GM21447 (cell line): ENCODE measurements around the gene PSMD9.
"Not testable (repeated sequence)": the region's sequence is repeated elsewhere in the genome, so short reads cannot be mapped to it uniquely, and the experiment has no call there.

Source experiments
- ATAC-seq: cut with Tn5 transposase; IDR thresholded peaks from one replicate; pipeline ENCODE4 v1.9.1; 2021; ENCODE audit not compliant: unreplicated experiment

Gene PSMD9, protein sequence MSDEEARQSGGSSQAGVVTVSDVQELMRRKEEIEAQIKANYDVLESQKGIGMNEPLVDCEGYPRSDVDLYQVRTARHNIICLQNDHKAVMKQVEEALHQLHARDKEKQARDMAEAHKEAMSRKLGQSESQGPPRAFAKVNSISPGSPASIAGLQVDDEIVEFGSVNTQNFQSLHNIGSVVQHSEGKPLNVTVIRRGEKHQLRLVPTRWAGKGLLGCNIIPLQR

DNA sequence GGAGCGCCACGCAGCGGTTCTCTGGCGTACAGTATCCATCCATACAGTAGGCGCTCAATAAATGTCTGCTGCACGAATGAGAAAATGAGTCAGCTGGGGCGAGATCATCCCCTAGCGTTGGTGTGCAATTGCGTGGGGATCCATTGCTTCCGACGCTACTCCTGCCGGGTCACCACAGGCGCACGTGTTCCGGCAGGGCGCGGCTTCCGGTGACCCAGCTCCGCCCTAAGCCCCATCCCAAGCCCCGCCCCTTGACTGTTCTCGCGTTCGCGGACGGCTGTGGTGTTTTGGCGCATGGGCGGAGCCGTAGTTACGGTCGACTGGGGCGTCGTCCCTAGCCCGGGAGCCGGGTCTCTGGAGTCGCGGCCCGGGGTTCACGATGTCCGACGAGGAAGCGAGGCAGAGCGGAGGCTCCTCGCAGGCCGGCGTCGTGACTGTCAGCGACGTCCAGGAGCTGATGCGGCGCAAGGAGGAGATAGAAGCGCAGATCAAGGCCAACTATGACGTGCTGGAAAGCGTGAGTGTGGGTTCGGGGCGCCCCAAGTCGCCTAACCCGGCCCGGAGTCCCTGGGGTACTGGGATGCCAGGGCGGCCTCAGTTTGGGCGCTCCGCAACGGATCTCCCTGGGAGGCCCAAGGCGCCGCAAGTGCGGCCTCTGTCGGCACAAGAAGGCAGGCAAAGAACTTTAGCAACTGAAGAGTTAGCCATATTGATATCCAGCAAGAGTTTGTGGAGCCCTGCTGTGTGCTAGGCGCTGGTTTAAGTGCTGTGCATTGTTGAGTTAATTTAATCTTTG lies at the start of gene PSMD9:
PSMD9 (plus strand) TSS at position 313 of the 796 bp plus-strand sequence; CDS start at position 380, 67 bp downstream.
- peak; percentile 86 for ATAC-seq

DNA sequence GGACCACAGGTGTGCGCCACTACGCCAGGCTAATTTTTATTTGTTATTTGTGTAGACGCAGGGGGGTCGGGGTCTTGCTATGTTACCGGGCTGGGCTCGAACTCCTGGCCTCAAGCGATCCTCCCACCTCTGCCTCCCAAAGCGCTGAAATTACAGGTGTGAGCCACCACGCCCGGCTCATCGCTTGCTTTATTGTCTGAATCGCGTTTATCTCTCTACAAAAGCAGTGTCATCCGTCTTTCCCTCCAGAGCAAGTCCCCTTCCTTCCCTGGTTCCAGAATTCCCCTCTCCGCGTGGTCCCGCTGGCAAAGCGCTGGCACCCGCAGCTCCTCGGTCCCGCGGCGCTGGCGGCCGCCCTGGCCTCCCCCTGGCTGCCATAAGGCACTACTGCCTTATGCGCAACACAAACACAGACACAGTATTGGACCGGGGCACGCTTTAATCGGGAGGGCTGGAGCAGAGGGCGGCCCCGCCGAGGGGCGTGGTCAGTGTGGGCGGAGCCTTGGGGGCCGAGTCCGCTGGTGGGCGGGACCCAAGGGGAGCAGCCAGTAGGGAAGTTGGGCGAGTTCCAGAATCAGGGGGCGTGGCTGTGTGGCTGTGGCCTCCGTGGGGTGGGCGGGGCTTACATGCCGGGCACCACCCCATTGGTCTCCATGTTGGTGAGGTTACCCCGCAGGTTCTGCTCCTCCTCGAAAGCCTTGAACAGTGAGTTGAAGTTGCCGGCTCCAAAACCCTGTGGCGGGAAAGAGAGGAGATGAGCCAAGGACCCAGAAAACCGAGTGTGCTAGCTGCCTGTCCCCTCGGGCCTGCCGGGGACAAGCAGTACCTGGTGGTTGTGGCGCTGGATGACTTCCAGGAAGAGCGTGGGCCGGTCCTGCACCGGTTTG lies 49.2 kb upstream of the PSMD9 start:
- ATAC-seq, result peak; percentile 87

DNA sequence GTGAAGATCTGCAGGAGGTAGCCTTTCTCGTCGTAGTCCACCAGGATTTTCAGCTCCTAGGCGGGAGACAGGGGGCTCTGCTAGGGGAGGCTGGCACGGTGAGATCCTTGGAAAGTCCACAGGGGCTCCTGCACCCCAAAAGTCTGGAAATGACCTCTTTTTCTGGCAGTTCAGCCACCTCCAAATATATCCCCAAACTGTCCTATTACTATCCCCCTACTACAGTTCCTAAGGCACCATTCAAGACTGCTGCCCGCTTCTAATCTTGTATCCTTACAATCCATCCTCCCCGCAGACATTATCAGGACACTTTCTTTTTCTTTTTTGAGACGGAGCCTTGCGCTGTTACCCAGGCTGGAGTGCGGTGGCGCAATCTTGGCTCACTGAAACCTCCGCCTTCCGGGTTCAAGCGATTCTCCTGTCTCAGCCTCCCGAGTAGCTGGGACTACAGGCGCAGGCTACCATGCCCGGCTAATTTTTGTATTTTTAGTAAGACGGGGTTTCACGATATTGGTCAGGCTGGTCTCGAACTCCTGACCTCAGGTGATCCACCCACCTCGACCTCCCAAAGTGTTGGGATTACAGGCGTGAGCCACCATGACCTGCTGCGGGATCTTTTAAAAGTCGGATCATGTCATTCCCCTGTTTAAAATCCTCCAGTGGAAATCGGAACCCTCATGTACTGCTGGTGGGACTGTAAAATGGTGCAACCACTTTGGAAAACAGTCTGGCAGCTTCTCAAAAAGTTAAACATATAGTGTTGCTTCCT lies 48.4 kb upstream of the PSMD9 start:
- ATAC-seq, result no peak

- ATAC-seq, result no peak
These were observed 45.2 kb upstream of the PSMD9 start for GRCh38 chr12:121843236-121843982.

DNA sequence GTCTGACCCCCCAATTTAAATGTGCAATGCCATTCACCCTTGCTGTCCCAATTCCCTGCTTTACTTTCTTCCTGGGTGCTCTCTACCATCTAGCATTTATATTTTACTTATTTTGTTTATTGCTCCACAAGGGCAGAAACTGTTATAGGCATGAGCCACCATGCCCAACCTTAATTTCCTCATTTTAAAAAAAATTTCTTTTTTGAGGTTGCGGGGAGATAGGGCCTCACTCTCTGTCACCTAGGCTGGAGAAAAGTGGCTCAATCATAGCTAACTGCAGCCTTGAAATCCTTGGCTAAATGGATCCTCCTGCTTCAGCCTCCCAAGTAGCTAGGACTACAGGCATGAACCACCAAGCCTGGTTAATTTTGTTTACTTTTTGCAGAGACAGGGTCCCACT lies 42.9 kb upstream of the PSMD9 start:
- ATAC-seq, result no peak

GRCh38 chr12:121849211-121849610 lies 39.4 kb upstream of the PSMD9 start:
- ATAC-seq, result no peak

DNA sequence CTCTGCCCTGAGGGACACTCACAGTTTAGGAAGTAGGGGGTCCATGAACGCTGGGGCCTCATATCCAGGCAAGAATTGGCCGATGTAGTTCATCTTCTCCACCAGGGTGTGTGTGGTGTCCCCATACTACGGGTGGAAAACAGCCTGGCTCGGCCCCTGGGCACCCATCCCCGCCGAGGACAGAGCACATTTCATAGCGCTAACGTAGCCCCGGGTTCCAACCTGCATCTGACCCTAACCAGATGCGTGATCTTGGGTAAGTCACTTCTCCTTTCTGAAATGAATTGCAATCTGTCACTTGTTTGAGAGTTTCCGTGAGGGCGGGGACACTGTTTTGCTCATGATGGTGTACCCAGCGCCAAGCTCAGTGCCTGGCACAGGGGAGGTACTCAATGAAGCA lies 38.9 kb upstream of the PSMD9 start:
- no peak for ATAC-seq

- not testable (repeated sequence) for ATAC-seq
These were observed 36.2 kb upstream of the PSMD9 start for GRCh38 chr12:121852392-121852791.

DNA sequence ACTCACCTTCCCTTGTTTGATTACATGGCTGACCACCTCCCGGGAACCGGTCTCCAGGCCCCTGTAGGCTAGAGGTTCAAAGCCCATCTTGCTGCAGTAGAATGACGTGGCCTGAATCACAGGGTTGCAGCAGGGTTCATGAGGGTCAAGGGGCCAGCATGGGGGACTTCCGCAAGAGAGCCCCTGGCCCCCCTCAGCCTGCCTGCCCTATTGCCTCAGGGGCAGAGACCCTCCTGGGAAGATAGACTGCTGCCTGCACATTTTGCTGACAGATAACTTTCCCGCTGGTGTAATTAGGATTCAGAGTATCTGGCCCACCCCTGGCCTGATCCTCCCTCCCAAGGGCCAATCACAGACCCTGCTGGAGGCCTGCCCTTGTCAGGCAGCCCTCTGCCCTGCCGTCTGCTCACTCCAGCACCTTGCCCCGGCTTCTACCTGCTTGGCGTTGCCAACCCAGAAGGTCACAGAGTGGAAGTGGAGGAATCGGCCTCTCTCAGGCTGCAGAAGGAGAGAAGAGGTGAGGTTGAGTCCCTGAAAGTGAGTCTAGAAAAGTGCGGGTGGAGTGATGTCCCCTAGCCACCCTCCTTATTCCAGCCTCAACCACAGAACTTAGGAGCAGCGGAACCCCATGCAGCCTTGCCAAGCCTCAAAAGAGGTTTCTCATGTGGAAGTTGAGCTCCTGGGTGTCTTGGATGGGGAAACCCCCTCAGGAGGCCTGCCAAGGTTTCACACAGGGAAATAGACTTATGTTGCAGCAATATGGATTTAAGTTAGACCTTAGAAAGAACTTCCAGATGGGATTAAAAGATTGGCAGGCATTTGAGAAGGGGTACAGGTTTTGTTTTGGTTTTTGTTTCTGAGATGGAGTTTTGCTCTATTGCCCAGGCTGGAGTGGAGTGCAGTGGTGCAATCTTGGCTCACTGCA lies 31.0 kb upstream of the PSMD9 start:
- no peak for ATAC-seq

GRCh38 chr12:121858318-121858661 lies 30.3 kb upstream of the PSMD9 start:
- no peak for ATAC-seq

DNA sequence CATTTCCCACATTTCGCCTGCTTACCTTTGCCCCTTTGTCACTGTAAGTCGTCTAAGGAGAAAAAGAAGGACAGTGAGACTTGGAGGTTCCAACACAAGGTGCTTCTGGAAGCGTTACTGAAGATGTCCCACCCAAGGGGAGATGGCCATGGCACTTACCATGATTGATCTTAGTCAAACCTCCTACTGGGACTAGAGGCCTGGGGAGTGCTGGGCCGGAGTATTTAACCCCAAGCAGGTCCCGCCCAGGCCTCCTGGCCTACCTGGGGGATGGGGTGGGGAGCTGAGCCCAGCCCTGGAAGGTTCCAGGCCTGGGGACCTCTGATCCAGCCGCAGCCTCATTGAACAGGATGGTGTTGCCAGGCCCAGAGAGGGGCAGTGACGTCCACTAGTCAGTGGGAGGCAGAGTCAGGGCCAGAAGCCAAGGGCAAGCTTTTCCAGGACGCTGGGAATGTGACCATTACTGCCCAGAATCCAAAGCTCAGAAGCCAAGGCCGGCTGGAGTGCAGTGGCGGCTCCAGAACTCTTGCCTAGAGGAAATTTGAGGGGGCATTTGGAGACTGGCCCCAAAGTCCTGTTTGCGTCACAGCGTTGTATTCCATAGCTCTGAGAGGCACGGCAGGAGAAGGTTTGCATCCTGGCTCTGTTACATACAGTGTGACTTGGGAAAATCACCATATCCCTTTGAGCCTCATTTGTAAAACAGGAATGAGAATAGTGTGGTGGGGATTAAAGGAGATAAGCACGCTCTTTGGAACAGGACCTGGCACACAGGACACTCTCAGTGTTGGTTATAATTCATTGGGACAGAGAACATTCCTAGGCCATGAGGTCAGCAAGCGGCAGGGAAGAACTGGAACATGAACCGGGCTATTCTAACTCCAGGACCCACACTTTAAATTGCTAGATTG lies 29.7 kb upstream of the PSMD9 start, which contains the start of gene HPD:
HPD (minus strand) TSS at position 198 of the 911 bp plus-strand sequence; CDS start at position 162, 36 bp downstream.
- ATAC-seq, result no peak

DNA sequence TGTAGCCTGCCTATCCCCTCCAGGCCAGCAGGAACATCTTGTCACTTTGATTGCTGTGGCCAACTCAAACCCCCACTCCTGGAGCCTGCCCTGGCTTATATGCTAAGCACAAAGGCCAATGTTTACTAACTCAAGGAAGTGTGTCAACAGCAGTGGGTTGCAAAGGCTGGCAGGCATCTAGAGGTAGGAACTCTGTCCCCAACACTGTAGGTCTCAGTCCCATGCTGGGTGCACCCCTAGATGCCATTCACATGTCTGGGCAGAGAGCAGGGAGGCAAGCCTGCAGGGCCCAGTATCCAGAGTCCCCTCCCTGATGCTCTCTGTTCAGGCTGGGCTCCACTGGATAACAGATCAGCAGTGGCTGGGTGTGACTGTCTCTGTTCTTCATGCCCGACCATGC lies 28.3 kb upstream of the PSMD9 start:
- ATAC-seq, result no peak

DNA sequence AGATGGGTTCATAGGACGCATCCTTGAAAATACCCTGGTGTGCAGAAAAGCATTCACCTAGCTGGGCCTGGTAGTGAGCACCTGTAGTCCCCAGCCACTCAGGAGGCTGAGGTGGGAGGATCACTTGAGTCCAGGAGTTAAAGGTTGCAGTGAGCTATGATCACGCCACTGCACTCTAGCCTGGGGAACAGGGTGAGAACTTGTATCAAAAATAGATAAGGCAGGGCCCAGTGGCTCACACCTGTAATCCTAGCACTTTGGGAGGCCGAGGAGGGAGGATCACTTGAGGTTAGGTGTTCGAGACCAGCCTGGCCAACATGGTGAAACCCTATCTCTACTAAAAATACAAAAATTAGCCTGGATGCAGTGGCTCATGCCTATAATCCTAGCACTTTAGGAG lies 27.9 kb upstream of the PSMD9 start:
- not testable (repeated sequence) for ATAC-seq

DNA sequence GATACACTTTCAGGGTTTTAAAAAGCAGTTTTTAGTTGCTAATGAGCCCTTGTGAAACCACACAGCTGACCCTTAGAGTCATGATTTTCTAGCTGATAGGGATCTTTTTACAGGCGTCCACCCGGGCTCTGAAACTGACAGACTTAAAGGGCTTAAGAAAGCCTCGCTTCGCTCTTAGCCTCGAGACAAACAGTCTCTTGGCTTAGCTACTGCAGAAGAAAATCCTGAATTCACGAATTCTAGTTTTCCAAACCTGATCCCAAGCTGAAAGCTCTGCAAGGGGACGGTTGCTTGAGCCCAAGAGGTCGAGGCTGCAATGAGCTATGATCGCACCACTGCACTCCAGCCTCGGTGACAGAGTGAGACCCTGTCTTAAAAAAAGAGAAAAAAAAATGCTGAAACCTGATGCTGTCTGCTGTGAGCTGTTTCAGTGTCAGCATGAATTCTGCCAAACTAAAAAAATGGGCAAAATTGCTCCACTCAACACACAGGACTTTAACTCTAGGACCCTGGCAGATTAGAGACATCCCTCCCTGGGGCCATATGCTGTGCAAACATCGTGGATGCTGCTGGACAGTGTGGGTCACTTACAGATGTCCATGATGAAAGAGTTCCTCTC lies 26.8 kb upstream of the PSMD9 start:
- no peak for ATAC-seq

DNA sequence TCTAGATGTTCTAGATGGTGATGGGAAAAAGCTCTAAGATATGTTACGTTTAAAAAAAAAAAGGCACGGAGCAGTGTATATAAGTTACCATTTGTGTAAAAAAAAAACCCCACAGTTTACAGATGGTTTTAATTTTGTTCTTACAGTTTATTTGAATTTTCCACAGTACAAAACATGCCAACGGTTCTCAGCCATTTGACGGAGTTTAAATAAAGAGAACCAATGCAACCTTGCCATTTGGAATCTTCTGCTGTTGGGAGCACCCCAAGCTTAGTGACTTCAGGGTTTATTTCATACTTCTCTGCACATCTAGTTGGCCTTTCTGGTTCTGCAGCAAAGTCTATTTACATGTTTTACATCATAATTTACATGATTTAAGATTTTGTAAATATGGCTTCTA lies 22.3 kb upstream of the PSMD9 start:
- ATAC-seq, result no peak

- ATAC-seq, result not testable (repeated sequence)
These were observed 19.4 kb upstream of the PSMD9 start for GRCh38 chr12:121869229-121869628.

DNA sequence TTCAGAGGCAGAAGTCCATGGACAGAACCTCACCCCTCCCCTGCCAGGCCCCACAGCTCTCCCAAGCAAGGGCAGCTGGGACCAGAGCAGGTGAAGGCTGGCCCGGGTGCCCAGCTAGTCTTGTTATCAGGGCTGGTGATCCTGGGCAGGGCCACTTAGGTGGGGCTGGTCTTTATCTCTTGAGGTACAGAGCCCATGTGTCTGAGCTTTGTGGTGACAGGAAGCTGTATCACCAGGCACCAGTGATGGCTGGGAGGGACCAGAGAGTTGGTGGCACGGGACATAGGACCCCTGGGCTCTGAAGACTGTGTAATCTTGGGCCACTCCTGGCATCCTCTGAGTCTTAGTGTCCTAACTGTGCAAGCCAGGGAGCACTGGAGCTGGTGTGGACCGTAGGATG lies 17.1 kb upstream of the PSMD9 start:
- ATAC-seq, result no peak
